GM12878 (cell line): ENCODE results near the gene RIC8B. TPM values are rescaled to one million over a fixed set of nuclear protein-coding genes. Genes with fewer than 3 reads are reported as not detected.

Source experiments
- ATAC-seq: fragments of 200-7000 bp; cut with Tn5 transposase; 3 replicates; pipeline ENCODE4 v1.9.1; 2020; ENCODE audit warnings: mild to moderate bottlenecking, moderate library complexity
- BruUV-seq: library from RNA; stranded (reverse); fragments of 400-500 nt; replicated peaks from 2 replicates; lab custom pipeline; 2021; lab: Mats Ljungman, UMichigan
- CTCF ChIA-PET: fragments of 300-600 bp; sonication (Branson Sonifier 250); formaldehyde crosslinking; extraction: SDS; loops from one replicate; lab custom pipeline; 2021; ENCODE audit warnings: inconsistent platforms; lab: Yijun Ruan, JAX
- POLR2A ChIA-PET: fragments of 350-600 bp; formaldehyde crosslinking; extraction: SDS; loops from one replicate; lab custom pipeline; 2021; ENCODE audit warnings: inconsistent platforms; lab: Charles Lee
- RAD21 ChIA-PET: fragments of 300-600 bp; sonication (Branson Sonifier 250); formaldehyde crosslinking; loops from one replicate; lab custom pipeline; 2023; ENCODE audit warnings: antibody characterized with exemption; ENCODE audit not compliant: unreplicated experiment; lab: Charles Lee
- SMC1A ChIA-PET: fragments of 300-600 bp; sonication (Branson Sonifier 250); formaldehyde crosslinking; loops from one replicate; lab custom pipeline; 2023; ENCODE audit not compliant: unreplicated experiment, uncharacterized antibody; lab: Charles Lee
- DNase-seq: peaks from one replicate; pipeline ENCODE4 v3.0.0-alpha.2; 2011; ENCODE audit warnings: low read depth, low spot score
- FAIRE-seq: peaks from 3 replicates; lab custom pipeline; 2011; peaks lifted over from hg19 to GRCh38; lab: Jason Lieb, UNC
- H2AFZ ChIP-seq: 2 replicates; pipeline ENCODE4 v1.6.0; 2011; ENCODE audit warnings: low read depth, low read length, control low read depth; ENCODE audit not compliant: control insufficient read depth
- H3K27ac ChIP-seq: 2 replicates; pipeline ENCODE4 v1.5.1; 2011; ENCODE audit warnings: control low read depth; ENCODE audit not compliant: control insufficient read depth, insufficient read depth
- H3K27me3 ChIP-seq, 2 experiments: replicated peaks in 1 of 2; 2 replicates each; pipeline versions ENCODE4 v1.6.0 to v1.6.1; 2011; ENCODE audit warnings: low read length in 1 of 2; ENCODE audit not compliant: control insufficient read depth in 2 of 2, insufficient read depth in 2 of 2
- H3K36me3 ChIP-seq, 2 experiments: 2 replicates each; pipeline ENCODE4 v1.5.1; 2011; ENCODE audit warnings: low read length in 1 of 2; ENCODE audit not compliant: control insufficient read depth in 2 of 2, insufficient read depth in 2 of 2
- H3K4me1 ChIP-seq: 2 replicates; pipeline ENCODE4 v1.6.1; 2011; ENCODE audit warnings: mild to moderate bottlenecking, low read length, moderate library complexity, mixed read lengths; ENCODE audit not compliant: control insufficient read depth, insufficient read depth
- H3K4me2 ChIP-seq: 2 replicates; pipeline ENCODE4 v1.6.0; 2011; ENCODE audit warnings: control low read depth; ENCODE audit not compliant: control insufficient read depth, insufficient read depth
- H3K4me3 ChIP-seq: fragments of 200-600 bp; sonication (generic); 2 replicates; pipeline ENCODE4 v1.5.1; 2016
- H3K79me2 ChIP-seq: 2 replicates; pipeline ENCODE4 v1.6.0; 2011; ENCODE audit warnings: low read length; ENCODE audit not compliant: control insufficient read depth, insufficient read depth
- H3K9ac ChIP-seq: 2 replicates; pipeline ENCODE4 v1.8.0; 2011; ENCODE audit warnings: low read length, control low read depth, mixed read lengths; ENCODE audit not compliant: control insufficient read depth, insufficient read depth
- H3K9me3 ChIP-seq: replicated peaks from 3 replicates; pipeline ENCODE4 v1.5.1; 2011; ENCODE audit warnings: mild to moderate bottlenecking, low read length; ENCODE audit not compliant: control insufficient read depth, insufficient read depth
- H4K20me1 ChIP-seq: 2 replicates; pipeline ENCODE4 v1.6.0; 2011; ENCODE audit not compliant: control insufficient read depth, insufficient read depth
- CTCF ChIP-seq, 3 experiments: IDR thresholded peaks in 2 of 3; conservative IDR thresholded peaks in 1 of 3; 2 replicates each; pipeline ENCODE4 v1.5.1; 2011; ENCODE audit warnings: low read depth in 3 of 3, low read length in 3 of 3, mild to moderate bottlenecking in 3 of 3, control low read depth in 2 of 3, moderate library complexity in 2 of 3, inconsistent platforms in 1 of 3, mixed read lengths in 1 of 3; ENCODE audit not compliant: control insufficient read depth in 2 of 3, insufficient read depth in 1 of 3; ENCODE audit errors: extremely low read depth in 1 of 3
- ESRRA ChIP-seq: IDR thresholded peaks from 2 replicates; pipeline ENCODE4 v1.6.1; 2012; ENCODE audit warnings: mild to moderate bottlenecking, low read length, improper control_type of control experiment
- NR2C1 ChIP-seq: fragments of 450-650 bp; IDR thresholded peaks from 2 replicates; pipeline ENCODE4 v1.6.1; 2017; ENCODE audit warnings: antibody characterized with exemption, mild to moderate bottlenecking, moderate library complexity
- NRF1 ChIP-seq: conservative IDR thresholded peaks from 2 replicates; pipeline ENCODE4 v1.6.1; 2011; ENCODE audit warnings: mild to moderate bottlenecking, low read depth, low read length, improper control_type of control experiment
- RAD21 ChIP-seq: IDR thresholded peaks from 2 replicates; pipeline ENCODE4 v1.6.1; 2011; ENCODE audit warnings: mild to moderate bottlenecking, low read depth, low read length, moderate library complexity; ENCODE audit not compliant: insufficient read depth
- ZBTB11 ChIP-seq: fragments of 450-650 bp; formaldehyde crosslinking; IDR thresholded peaks from 2 replicates; pipeline ENCODE4 v1.5.0; 2022; ENCODE audit warnings: mild to moderate bottlenecking, missing genetic modification characterization
- WGBS: methylation state at CpG from one replicate; pipeline ENCODE4 v1.1.6; 2016; ENCODE audit warnings: low lambda C conversion rate; ENCODE audit not compliant: insufficient replicate concordance, insufficient coverage; ENCODE audit errors: missing lambda C conversion rate; 5-methylcytosine and 5-hydroxymethylcytosine counted together
- in situ Hi-C: fragments of 300-500 bp; cut with MboI; formaldehyde crosslinking; loops from 9 replicates; pipeline ENCODE4 v1.14.3; 2018; ENCODE audit warnings: mixed read lengths
- intact Hi-C: fragments of 100-400 bp; cut with micrococcal nuclease; formaldehyde crosslinking; loops from one replicate; pipeline ENCODE4 v1.14.2; 2022; ENCODE audit not compliant: unreplicated experiment
- polyA plus RNA-seq, 11 experiments: library from polyadenylated mRNA; depleted of rRNA in 4 of 11; unstranded in 6 of 11; stranded (reverse) in 5 of 11; fragments of >200 nt; fragmentation: Nextera tagmentation in 4 of 11; fragmentation: Illumina TruSeq in 1 of 11; extraction: Ambion mirVana in 4 of 11; extraction: Trizol in 1 of 11; gene quantifications; 1 replicate in 1 of 11; 2 replicates in 10 of 11; pipeline versions ENCODE4 v1.2.1 to v1.2.3, GENCODE V29; 2011 to 2016; ENCODE audit warnings: inconsistent platforms in 2 of 11, missing spikeins in 2 of 11, low read depth in 1 of 11
- total RNA-seq, 4 experiments: library from RNA; depleted of rRNA in 3 of 4; stranded (reverse); fragments of >200 nt in 3 of 4; fragmentation: Illumina TruSeq in 1 of 4; extraction: Trizol in 1 of 4; gene quantifications; 2 replicates each; pipeline versions ENCODE4 v1.2.1 to v1.2.3, GENCODE V29; 2013 to 2021

Gene RIC8B
- total and polyA plus RNA-seq, 10 of the 15 experiments (the other 5 are each of a cell fraction or from before 2014, with no cell fraction given) = 2.3 to 10.8 (median 6.2) TPM

GRCh38 chr12:106837782-106838181 lies 63.3 kb downstream of the RIC8B start:
- ChIA-PET RAD21 (no interaction called here), SMC1A (no interaction called here), CTCF (no interaction called here), POLR2A (no interaction called here)
- Histone ChIP-seq H3K27ac (no peak overlapping the region), H4K20me1 (no peaks in the 10 kb centered on the region), H3K27me3 (no peaks in the 10 kb centered on the region), H3K4me2 (no peak overlapping the region), H3K4me1 (no peaks in the 10 kb centered on the region), H3K36me3 (no peaks in the 10 kb centered on the region; a peak in 2 of 4 replicates), H3K9ac (no peak overlapping the region), H2AFZ (no peak overlapping the region), H3K4me3 (no peak overlapping the region), H3K9me3 (no peaks in the 10 kb centered on the region), H3K79me2 (no peaks in the 10 kb centered on the region)
- FAIRE-seq (no peak), ATAC-seq (no peak), DNase-seq (no peak)
- in situ Hi-C loops = no loop called here
- TF ChIP-seq NRF1 (no peak), ZBTB11 (no peak), CTCF (IDR thresholded peaks at IDR 0.05 in 2 of 3, conservative IDR thresholded peaks at IDR 0.05 in 1 of 3; ENCODE audit: control insufficient read depth in 2 of 3, extremely low read depth in 1 of 3, insufficient read depth in 1 of 3, low read depth in 3 of 3, low read length in 3 of 3) (no peak), NR2C1 (no peak), RAD21 (no peak), ESRRA (no peak)
- BruUV-seq = no TSS peak
- 98% methylated on average over 8 of the region's 8 CpGs for WGBS
- intact Hi-C loops = no loop called here
